ENCODE data around the gene CDK15.

DNA sequence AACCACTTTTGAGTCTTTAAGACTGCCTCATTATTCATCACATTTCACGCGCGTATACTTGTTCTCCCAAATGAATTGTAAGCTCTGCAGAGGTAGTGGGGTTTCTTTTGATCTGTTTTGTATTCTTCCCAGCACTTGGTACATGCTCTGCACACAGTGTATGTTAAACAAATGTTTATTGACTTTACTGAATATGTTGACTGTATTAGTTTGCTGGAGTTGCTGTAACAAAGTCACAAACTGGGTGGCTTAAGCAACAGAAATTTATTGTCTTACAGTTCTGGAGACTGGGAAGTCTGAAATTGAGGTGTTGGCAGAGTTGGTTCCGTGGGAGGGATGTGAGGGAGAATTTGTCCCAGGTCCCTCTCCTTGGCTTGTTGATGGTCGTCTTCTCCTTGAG lies 65.1 kb downstream of the CDK15 start:
- TF ChIP-seq, protein P1, sequence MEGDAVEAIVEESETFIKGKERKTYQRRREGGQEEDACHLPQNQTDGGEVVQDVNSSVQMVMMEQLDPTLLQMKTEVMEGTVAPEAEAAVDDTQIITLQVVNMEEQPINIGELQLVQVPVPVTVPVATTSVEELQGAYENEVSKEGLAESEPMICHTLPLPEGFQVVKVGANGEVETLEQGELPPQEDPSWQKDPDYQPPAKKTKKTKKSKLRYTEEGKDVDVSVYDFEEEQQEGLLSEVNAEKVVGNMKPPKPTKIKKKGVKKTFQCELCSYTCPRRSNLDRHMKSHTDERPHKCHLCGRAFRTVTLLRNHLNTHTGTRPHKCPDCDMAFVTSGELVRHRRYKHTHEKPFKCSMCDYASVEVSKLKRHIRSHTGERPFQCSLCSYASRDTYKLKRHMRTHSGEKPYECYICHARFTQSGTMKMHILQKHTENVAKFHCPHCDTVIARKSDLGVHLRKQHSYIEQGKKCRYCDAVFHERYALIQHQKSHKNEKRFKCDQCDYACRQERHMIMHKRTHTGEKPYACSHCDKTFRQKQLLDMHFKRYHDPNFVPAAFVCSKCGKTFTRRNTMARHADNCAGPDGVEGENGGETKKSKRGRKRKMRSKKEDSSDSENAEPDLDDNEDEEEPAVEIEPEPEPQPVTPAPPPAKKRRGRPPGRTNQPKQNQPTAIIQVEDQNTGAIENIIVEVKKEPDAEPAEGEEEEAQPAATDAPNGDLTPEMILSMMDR (conservative IDR thresholded peaks at IDR 0.05; ENCODE audit: low read depth in 2 of 2): no peak
- TF ChIP-seq, protein P2, sequence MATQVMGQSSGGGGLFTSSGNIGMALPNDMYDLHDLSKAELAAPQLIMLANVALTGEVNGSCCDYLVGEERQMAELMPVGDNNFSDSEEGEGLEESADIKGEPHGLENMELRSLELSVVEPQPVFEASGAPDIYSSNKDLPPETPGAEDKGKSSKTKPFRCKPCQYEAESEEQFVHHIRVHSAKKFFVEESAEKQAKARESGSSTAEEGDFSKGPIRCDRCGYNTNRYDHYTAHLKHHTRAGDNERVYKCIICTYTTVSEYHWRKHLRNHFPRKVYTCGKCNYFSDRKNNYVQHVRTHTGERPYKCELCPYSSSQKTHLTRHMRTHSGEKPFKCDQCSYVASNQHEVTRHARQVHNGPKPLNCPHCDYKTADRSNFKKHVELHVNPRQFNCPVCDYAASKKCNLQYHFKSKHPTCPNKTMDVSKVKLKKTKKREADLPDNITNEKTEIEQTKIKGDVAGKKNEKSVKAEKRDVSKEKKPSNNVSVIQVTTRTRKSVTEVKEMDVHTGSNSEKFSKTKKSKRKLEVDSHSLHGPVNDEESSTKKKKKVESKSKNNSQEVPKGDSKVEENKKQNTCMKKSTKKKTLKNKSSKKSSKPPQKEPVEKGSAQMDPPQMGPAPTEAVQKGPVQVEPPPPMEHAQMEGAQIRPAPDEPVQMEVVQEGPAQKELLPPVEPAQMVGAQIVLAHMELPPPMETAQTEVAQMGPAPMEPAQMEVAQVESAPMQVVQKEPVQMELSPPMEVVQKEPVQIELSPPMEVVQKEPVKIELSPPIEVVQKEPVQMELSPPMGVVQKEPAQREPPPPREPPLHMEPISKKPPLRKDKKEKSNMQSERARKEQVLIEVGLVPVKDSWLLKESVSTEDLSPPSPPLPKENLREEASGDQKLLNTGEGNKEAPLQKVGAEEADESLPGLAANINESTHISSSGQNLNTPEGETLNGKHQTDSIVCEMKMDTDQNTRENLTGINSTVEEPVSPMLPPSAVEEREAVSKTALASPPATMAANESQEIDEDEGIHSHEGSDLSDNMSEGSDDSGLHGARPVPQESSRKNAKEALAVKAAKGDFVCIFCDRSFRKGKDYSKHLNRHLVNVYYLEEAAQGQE (IDR thresholded peaks at IDR 0.05; ENCODE audit: unreplicated experiment): no peak
- TF ChIP-seq CREB1 (CRISPR knock-in tag; IDR thresholded peaks at IDR 0.05; ENCODE audit: low read depth) (no peak), EZH2phosphoT487 (IDR thresholded peaks at IDR 0.05; ENCODE audit: unreplicated experiment) (no peak)
